Gastrocnemius medialis (tissue), 4 donors: ENCODE results near the gene PWP1.

Experiments
- CTCF ChIP-seq, 5 experiments: fragments of 450-650 bp in 3 of 5; fragments of 200-600 bp in 2 of 5; sonication (generic) in 2 of 5; IDR thresholded peaks in 4 of 5; conservative IDR thresholded peaks in 1 of 5; 1 replicate in 4 of 5; 2 replicates in 1 of 5; pipeline ENCODE4 v1.5.1; 2016 to 2019; ENCODE audit warnings: antibody characterized with exemption in 5 of 5, mild to moderate bottlenecking in 3 of 5, moderate library complexity in 3 of 5
- POLR2A ChIP-seq, 2 donors: fragments of 450-650 bp; IDR thresholded peaks; one replicate each; pipeline ENCODE4 v1.6.1; 2017; ENCODE audit warnings: antibody characterized with exemption in 2 of 2, mild to moderate bottlenecking in 2 of 2, moderate library complexity in 2 of 2

DNA sequence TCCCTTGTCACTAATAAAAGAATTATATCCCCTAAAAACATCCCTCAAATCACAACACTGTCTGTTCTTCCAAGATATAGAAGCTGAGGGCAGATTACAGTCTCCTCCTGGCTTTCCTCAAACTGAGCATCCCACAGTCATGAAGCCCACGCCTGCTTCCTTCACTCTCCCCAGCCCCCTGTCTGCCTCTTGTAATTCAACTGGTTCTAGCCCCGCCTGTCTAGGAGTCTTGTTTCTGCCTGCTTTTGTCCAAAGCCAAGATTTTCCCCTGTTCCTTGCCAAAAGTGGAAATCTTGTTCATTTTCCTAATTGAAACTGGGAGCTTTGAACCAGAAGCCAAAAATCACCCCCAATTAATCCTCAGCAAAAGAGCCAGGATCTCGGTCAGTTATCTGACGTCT, 35.9 kb upstream of the PWP1 start:
- TF ChIP-seq POLR2A (IDR thresholded peaks at IDR 0.05), result no peak
- no peak for TF ChIP-seq CTCF (IDR thresholded peaks at IDR 0.05 in 4 of 5, conservative IDR thresholded peaks at IDR 0.05 in 1 of 5)
